Right atrium auricular region (tissue), 2 donors: Measurements from ENCODE around the gene RNF168. TPM values are rescaled to one million over a fixed set of nuclear protein-coding genes. Genes with fewer than 3 reads are reported as not detected.
A peak's percentile ranks its signal among the peaks of the same experiment; 100 is the strongest.

Experiments used
- DNase-seq: peaks from one replicate; pipeline ENCODE4 v3.0.0-alpha.2; 2019; ENCODE audit warnings: low spot score
- H3K27ac ChIP-seq, 2 donors: fragments of 200-600 bp; sonication (generic); 1 replicate in 1 of 2; 2 replicates in 1 of 2; pipeline ENCODE4 v1.5.1; 2016 to 2019
- H3K27me3 ChIP-seq, 2 donors: fragments of 200-600 bp; sonication (generic); one replicate each; pipeline versions ENCODE4 v1.5.1 to v1.6.0; 2017 to 2019
- H3K36me3 ChIP-seq: fragments of 200-600 bp; sonication (generic); one replicate; pipeline ENCODE4 v1.5.1; 2016
- H3K4me1 ChIP-seq, 2 donors: fragments of 200-600 bp; sonication (generic); one replicate each; pipeline versions ENCODE4 v1.5.1 to v1.6.0; 2017 to 2019
- H3K4me3 ChIP-seq, 2 donors: fragments of 200-600 bp; sonication (generic); 1 replicate in 1 of 2; 2 replicates in 1 of 2; pipeline ENCODE4 v1.5.1; 2017 to 2019; ENCODE audit warnings: mild to moderate bottlenecking in 1 of 2, moderate library complexity in 1 of 2
- H3K9me3 ChIP-seq, 2 donors: fragments of 200-600 bp; sonication (generic); one replicate each; pipeline ENCODE4 v1.5.1; 2019
- total RNA-seq, 2 donors: library from RNA; depleted of rRNA; stranded (reverse); fragments of >200 nt; gene quantifications; one replicate each; pipeline ENCODE4 v1.1.0, GENCODE V29; 2016
- TF ChIP-seq, protein P1 (sequence below), 2 donors: fragments of 200-600 bp; sonication (generic); IDR thresholded peaks; one replicate each; pipeline ENCODE4 v1.5.1; 2019; ENCODE audit warnings: antibody characterized with exemption in 2 of 2

RNF168 gene
- total RNA-seq, 2 donors from 2014 or later: 14.9 to 15.5 TPM

DNA sequence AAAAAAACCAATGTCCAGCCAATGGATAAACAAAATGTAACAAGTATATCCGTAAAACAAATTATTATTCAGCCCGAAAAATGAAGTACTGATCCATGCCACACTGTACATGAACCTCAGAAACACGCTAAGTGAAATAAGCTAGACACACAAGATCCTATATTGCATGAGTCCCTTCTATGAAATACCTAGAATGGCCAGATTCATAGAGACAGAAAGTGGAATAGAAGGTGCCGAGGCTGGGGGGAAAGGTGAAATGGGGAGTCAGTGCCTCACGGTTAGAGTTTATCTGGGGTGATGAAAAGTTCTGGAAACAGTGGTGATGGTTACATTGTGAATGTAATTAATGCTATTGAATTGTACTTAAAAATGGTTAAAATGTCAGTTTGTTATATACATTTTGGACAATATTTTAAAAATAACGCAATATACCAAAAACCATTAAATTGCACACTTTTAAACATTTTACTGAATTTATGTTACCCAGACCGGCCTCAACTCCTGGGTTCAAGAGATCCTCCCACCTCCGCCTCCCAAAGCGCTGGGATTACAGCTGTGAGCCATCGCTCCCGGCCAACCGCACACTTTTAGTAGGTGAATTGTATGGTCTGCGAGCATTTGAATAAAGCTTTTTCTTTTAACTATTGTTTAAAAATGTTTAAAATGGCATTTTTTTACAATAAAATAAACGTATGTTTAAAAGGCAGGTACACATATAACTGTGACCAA lies 2.1 kb downstream of the RNF168 start:
- no peaks in the 10 kb centered on the region for H3K36me3 ChIP-seq
- no peak for DNase-seq
- peaks cover 0 to 1% of the 10 kb centered on the region in 2 donors for H3K9me3 ChIP-seq
- TF ChIP-seq, protein P1, sequence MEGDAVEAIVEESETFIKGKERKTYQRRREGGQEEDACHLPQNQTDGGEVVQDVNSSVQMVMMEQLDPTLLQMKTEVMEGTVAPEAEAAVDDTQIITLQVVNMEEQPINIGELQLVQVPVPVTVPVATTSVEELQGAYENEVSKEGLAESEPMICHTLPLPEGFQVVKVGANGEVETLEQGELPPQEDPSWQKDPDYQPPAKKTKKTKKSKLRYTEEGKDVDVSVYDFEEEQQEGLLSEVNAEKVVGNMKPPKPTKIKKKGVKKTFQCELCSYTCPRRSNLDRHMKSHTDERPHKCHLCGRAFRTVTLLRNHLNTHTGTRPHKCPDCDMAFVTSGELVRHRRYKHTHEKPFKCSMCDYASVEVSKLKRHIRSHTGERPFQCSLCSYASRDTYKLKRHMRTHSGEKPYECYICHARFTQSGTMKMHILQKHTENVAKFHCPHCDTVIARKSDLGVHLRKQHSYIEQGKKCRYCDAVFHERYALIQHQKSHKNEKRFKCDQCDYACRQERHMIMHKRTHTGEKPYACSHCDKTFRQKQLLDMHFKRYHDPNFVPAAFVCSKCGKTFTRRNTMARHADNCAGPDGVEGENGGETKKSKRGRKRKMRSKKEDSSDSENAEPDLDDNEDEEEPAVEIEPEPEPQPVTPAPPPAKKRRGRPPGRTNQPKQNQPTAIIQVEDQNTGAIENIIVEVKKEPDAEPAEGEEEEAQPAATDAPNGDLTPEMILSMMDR (IDR thresholded peaks at IDR 0.05): no peak
- H3K27me3 ChIP-seq: no peaks in the 10 kb centered on the region
- H3K27ac ChIP-seq: peak overlapping the region; percentile 95 to 99
- peaks cover 0 to 28% of the 10 kb centered on the region in 2 donors for H3K4me1 ChIP-seq
- H3K4me3 ChIP-seq: peak overlapping the region; percentile 68 to 97

DNA sequence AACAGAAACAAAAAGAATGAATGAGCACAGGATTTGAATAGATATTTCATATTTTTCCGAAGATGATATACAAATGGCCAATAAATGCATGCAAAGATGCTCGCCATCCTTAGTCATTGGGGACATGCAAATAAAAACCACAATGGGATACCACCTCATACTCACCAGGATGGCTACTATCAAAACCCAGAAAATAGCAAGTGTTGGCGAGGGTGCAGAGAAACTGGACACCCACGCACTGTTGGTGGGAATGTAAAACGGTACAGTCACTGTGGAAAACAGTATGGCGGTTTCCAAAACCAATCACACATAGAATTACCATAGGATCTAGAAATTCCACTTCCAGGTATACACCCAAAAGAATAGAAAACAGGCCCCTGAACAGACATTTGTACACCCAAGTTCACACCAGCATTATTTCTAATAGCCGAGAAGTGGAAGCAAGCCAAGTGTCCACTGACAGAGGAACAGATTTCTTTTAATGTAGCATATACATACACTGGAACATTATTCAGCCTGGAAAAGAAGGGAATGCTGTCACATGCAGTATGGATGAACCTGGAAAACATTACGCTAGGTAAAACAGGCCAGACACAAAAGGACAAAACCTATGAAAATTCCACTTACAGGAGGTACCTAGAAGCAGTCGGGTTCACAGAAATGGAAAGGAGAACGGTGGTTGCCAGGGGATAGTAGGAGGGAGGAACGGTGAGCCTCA lies 3.6 kb downstream of the RNF168 start:
- Histone ChIP-seq H3K27me3 (no peaks in the 10 kb centered on the region), H3K9me3 (no peaks in the 10 kb centered on the region), H3K27ac (peak overlapping the region; percentile 95 to 99), H3K4me1 (peaks cover 0 to 28% of the 10 kb centered on the region in 2 donors), H3K36me3 (no peaks in the 10 kb centered on the region), H3K4me3 (peak overlapping the region; percentile 68 to 97)
- DNase-seq: no peak
- TF ChIP-seq, protein P1 (IDR thresholded peaks at IDR 0.05): no peak

DNA sequence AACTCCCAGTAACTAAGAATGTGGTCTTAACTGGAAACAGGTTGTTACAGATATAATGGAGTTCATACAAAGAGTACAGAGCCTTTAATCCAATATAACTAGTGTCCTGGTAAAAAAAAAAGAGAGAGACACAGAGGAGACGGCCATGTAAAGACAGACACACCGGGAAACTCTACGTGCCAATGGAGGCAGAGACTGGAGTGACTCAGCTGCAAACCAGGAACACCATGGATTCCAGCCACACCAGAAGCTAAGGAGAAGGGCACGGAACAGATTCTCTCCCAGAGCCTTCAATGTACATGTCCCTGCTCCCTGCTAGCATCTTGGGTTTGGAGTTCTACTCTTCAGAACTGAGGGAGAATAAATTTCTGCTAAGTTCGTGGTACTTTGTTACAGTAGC lies 4.5 kb downstream of the RNF168 start:
- Histone ChIP-seq H3K9me3 (no peaks in the 10 kb centered on the region), H3K36me3 (no peaks in the 10 kb centered on the region), H3K27ac (peak overlapping the region in 1 of 2 donors; percentile 33), H3K27me3 (no peaks in the 10 kb centered on the region), H3K4me1 (peaks cover 0 to 25% of the 10 kb centered on the region in 2 donors), H3K4me3 (no peak overlapping the region)
- DNase-seq: no peak
- TF ChIP-seq, protein P1 (IDR thresholded peaks at IDR 0.05): no peak

DNA sequence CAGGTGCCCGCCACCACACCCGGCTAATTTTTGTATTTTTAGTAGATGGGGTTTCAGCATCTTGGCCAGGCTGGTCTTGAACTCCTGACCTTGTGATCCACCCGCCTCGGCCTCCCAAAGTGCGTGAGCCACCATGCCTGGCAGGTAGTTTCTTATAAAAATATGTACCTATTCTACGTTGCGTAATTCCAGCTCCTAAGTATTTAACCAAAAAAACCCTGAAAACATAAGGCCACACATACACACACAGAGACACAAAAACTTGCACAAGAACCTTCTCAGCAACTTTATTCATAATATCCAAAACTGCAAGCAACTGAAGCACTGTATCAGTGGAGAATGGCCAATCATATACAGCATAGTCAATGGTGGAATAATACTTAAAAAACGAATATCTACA lies 5.3 kb downstream of the RNF168 start:
- Histone ChIP-seq H3K4me3 (no peak overlapping the region), H3K36me3 (no peaks in the 10 kb centered on the region), H3K27me3 (no peaks in the 10 kb centered on the region), H3K9me3 (no peaks in the 10 kb centered on the region), H3K27ac (peak overlapping the region in 1 of 2 donors; percentile 33), H3K4me1 (peaks cover 0 to 23% of the 10 kb centered on the region in 2 donors)
- no peak for DNase-seq
- TF ChIP-seq, protein P1 (IDR thresholded peaks at IDR 0.05): no peak

DNA sequence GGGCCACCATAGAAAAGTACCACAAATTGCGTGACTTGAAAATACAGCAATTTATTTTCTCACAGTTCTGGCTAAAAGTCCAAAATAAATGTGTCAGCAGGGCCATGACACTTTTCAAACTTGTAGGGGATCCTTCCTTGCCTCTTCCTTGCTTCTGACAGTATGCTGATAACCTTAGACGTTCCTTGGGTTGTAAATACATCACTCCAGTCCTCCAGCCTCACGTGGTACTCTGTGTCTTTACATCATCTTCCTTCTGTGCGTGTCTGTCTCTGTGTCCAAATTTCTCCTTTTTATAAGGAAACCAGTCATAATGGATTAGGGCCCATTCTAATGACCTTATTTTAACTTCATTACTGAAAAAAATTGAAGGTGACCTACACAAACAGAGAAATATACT lies 7.4 kb downstream of the RNF168 start:
- Histone ChIP-seq H3K4me1 (peaks cover 0 to 20% of the 10 kb centered on the region in 2 donors), H3K27me3 (no peaks in the 10 kb centered on the region), H3K9me3 (no peaks in the 10 kb centered on the region), H3K4me3 (no peak overlapping the region), H3K36me3 (no peaks in the 10 kb centered on the region), H3K27ac (no peak overlapping the region)
- no peak for DNase-seq
- TF ChIP-seq, protein P1 (IDR thresholded peaks at IDR 0.05): no peak
